ENCODE data around the gene HDGFL1. TPM values are rescaled to one million over a fixed set of nuclear protein-coding genes. Genes with fewer than 3 reads are reported as not detected.

Gene HDGFL1
- total RNA-seq, 2 donors from 2014 or later = 14.6 TPM; not detected in 1

GRCh38 chr6:22612236-22612635 lies 42.9 kb downstream of the HDGFL1 start:
- Histone ChIP-seq H3K36me3 (no peaks in the 10 kb centered on the region), H3K27ac (no peak overlapping the region), H3K4me3 (no peak overlapping the region), H3K27me3 (replicated peaks; ENCODE audit: insufficient read depth) (no peaks in the 10 kb centered on the region), H3K9me3 (no peaks in the 10 kb centered on the region), H3K4me1 (replicated peaks) (no peaks in the 10 kb centered on the region)
- 79% methylated on average over 3 of the region's 3 CpGs for WGBS
- intact Hi-C loops (cut with DNase I) = no loop called here
- no peak for DNase-seq (ENCODE audit: low spot score)
- TF ChIP-seq POLR2AphosphoS5 (IDR thresholded peaks at IDR 0.05) (no peak), CTCF (IDR thresholded peaks at IDR 0.05) (no peak), POLR2A (IDR thresholded peaks at IDR 0.05) (no peak)

- 55% methylated on average over 1 of the region's 1 CpG for WGBS
- Histone ChIP-seq H3K4me1 (replicated peaks) (no peaks in the 10 kb centered on the region), H3K27ac (no peak overlapping the region), H3K9me3 (no peaks in the 10 kb centered on the region), H3K27me3 (replicated peaks; ENCODE audit: insufficient read depth) (no peaks in the 10 kb centered on the region), H3K36me3 (no peaks in the 10 kb centered on the region), H3K4me3 (no peak overlapping the region)
- TF ChIP-seq CTCF (IDR thresholded peaks at IDR 0.05) = no peak
- TF ChIP-seq POLR2AphosphoS5 (IDR thresholded peaks at IDR 0.05) = no peak
- no peak for TF ChIP-seq POLR2A (IDR thresholded peaks at IDR 0.05)
- intact Hi-C loops (cut with DNase I) = no loop called here
- no peak for DNase-seq (ENCODE audit: low spot score)
Measured at GRCh38 chr6:22613051-22613450, 43.7 kb downstream of the HDGFL1 start.

- WGBS = 56% methylated on average over 3 of the region's 3 CpGs
- no peak for DNase-seq (ENCODE audit: low spot score)
- no peaks in the 10 kb centered on the region for H3K36me3 ChIP-seq
- TF ChIP-seq POLR2A (IDR thresholded peaks at IDR 0.05) (no peak), POLR2AphosphoS5 (IDR thresholded peaks at IDR 0.05) (no peak), CTCF (IDR thresholded peaks at IDR 0.05) (no peak)
- H3K9me3 ChIP-seq = no peaks in the 10 kb centered on the region
- no peak overlapping the region for H3K4me3 ChIP-seq
- H3K27ac ChIP-seq = no peak overlapping the region
- no peaks in the 10 kb centered on the region for H3K4me1 ChIP-seq (replicated peaks)
- intact Hi-C loops (cut with DNase I) = no loop called here
- H3K27me3 ChIP-seq (replicated peaks; ENCODE audit: insufficient read depth) = no peaks in the 10 kb centered on the region
Measured at GRCh38 chr6:22613695-22614094, 44.3 kb downstream of the HDGFL1 start.

- no peak overlapping the region for H3K27ac ChIP-seq
- no peak for DNase-seq (ENCODE audit: low spot score)
- H3K9me3 ChIP-seq = no peaks in the 10 kb centered on the region
- no peak overlapping the region for H3K4me3 ChIP-seq
- intact Hi-C loops (cut with DNase I) = no loop called here
- WGBS = 84% methylated on average over 3 of the region's 3 CpGs
- no peaks in the 10 kb centered on the region for H3K36me3 ChIP-seq
- TF ChIP-seq POLR2A (IDR thresholded peaks at IDR 0.05) (no peak), POLR2AphosphoS5 (IDR thresholded peaks at IDR 0.05) (no peak), CTCF (IDR thresholded peaks at IDR 0.05) (no peak)
- H3K27me3 ChIP-seq (replicated peaks; ENCODE audit: insufficient read depth) = no peaks in the 10 kb centered on the region
- no peaks in the 10 kb centered on the region for H3K4me1 ChIP-seq (replicated peaks)
Measured at GRCh38 chr6:22614547-22614946, 45.2 kb downstream of the HDGFL1 start.

GRCh38 chr6:22621028-22621427 lies 51.7 kb downstream of the HDGFL1 start:
- 72% methylated on average over 4 of the region's 4 CpGs for WGBS
- no peaks in the 10 kb centered on the region for H3K27me3 ChIP-seq (replicated peaks; ENCODE audit: insufficient read depth)
- DNase-seq (ENCODE audit: low spot score) = no peak
- intact Hi-C loops (cut with DNase I) = no loop called here
- no peaks in the 10 kb centered on the region for H3K36me3 ChIP-seq
- no peaks in the 10 kb centered on the region for H3K9me3 ChIP-seq
- no peak overlapping the region for H3K27ac ChIP-seq
- H3K4me1 ChIP-seq (replicated peaks) = no peaks in the 10 kb centered on the region
- TF ChIP-seq POLR2AphosphoS5 (IDR thresholded peaks at IDR 0.05) (no peak), POLR2A (IDR thresholded peaks at IDR 0.05) (no peak), CTCF (IDR thresholded peaks at IDR 0.05) (no peak)
- no peak overlapping the region for H3K4me3 ChIP-seq
